Uterus (tissue), 4 donors: ENCODE results near the gene LMBR1L. TPM values are rescaled to one million over a fixed set of nuclear protein-coding genes. Genes with fewer than 3 reads are reported as not detected.

ENCODE experiments used
- DNase-seq, 2 donors: peaks; one replicate each; pipeline ENCODE4 v3.0.0-alpha.2; 2019 to 2020
- H3K27ac ChIP-seq, 2 donors: fragments of 200-600 bp; sonication (generic); 1 replicate in 1 of 2; 2 replicates in 1 of 2; pipeline ENCODE4 v1.5.1; 2016 to 2018
- H3K27me3 ChIP-seq, 2 donors: fragments of 200-600 bp; sonication (generic); one replicate each; pipeline ENCODE4 v1.5.1; 2018 to 2019; ENCODE audit warnings: control low read depth in 1 of 2
- H3K36me3 ChIP-seq, 2 donors: fragments of 200-600 bp; sonication (generic); one replicate each; pipeline ENCODE4 v1.5.1; 2019; ENCODE audit warnings: control low read depth in 1 of 2
- H3K4me1 ChIP-seq, 2 donors: fragments of 200-600 bp; sonication (generic); one replicate each; pipeline ENCODE4 v1.5.1; 2018 to 2019; ENCODE audit warnings: control low read depth in 1 of 2
- H3K4me3 ChIP-seq, 2 donors: fragments of 200-600 bp; sonication (generic); 1 replicate in 1 of 2; 2 replicates in 1 of 2; pipeline ENCODE4 v1.5.1; 2018 to 2019; ENCODE audit warnings: mild to moderate bottlenecking in 1 of 2
- H3K9me3 ChIP-seq, 2 donors: fragments of 200-600 bp; sonication (generic); one replicate each; pipeline ENCODE4 v1.5.1; 2019; ENCODE audit warnings: control low read depth in 1 of 2
- CTCF ChIP-seq, 4 experiments: fragments of 200-600 bp in 2 of 4; fragments of 450-650 bp in 2 of 4; sonication (generic) in 2 of 4; IDR thresholded peaks; one replicate each; pipeline ENCODE4 v1.5.1; 2016 to 2019; ENCODE audit warnings: antibody characterized with exemption in 4 of 4, mild to moderate bottlenecking in 2 of 4, moderate library complexity in 1 of 4
- POLR2A ChIP-seq, 2 donors: fragments of 450-650 bp; IDR thresholded peaks; one replicate each; pipeline ENCODE4 v1.6.1; 2016; ENCODE audit warnings: antibody characterized with exemption in 2 of 2, mild to moderate bottlenecking in 1 of 2, moderate library complexity in 1 of 2
- intact Hi-C: fragments of 100-400 bp; cut with DNase I; formaldehyde crosslinking; loops from one replicate; pipeline ENCODE4 v1.15.1; 2023; ENCODE audit warnings: low total_unique reads
- total RNA-seq, 4 donors: library from RNA; depleted of rRNA in 3 of 4; stranded (reverse); fragments of >200 nt in 3 of 4; gene quantifications; one replicate each; pipeline versions ENCODE4 v1.1.0 to v1.2.4, GENCODE V29; 2014 to 2023
- donor health status: DM: yes; HTN: yes; CAD: no.

The LMBR1L gene
- total RNA-seq, 4 donors from 2014 or later: 22.1 to 114 (median 43.2) TPM

- Histone ChIP-seq H3K9me3 (no peaks in the 10 kb centered on the region), H3K4me3 (no peak overlapping the region), H3K36me3 (peaks cover 0 to 3% of the 10 kb centered on the region in 2 donors), H3K27ac (no peak overlapping the region), H3K4me1 (peaks cover 0 to 9% of the 10 kb centered on the region in 2 donors), H3K27me3 (no peaks in the 10 kb centered on the region)
- intact Hi-C loops: no loop called here
- DNase-seq: peak in 1 of 2 donors; percentile 11
- TF ChIP-seq POLR2A (IDR thresholded peaks at IDR 0.05): no peak
- TF ChIP-seq CTCF (IDR thresholded peaks at IDR 0.05): no peak
Measured at GRCh38 chr12:49051777-49052438, 58.7 kb downstream of the LMBR1L start.

- TF ChIP-seq POLR2A (IDR thresholded peaks at IDR 0.05): no peak
- TF ChIP-seq CTCF (IDR thresholded peaks at IDR 0.05): no peak
- Histone ChIP-seq H3K27ac (no peak overlapping the region), H3K36me3 (peaks cover 0 to 3% of the 10 kb centered on the region in 2 donors), H3K4me1 (peaks cover 0 to 9% of the 10 kb centered on the region in 2 donors), H3K27me3 (no peaks in the 10 kb centered on the region), H3K9me3 (no peaks in the 10 kb centered on the region), H3K4me3 (no peak overlapping the region)
- intact Hi-C loops: no loop called here
- no peak for DNase-seq
Measured at GRCh38 chr12:49051373-49051764, 59.3 kb downstream of the LMBR1L start.

GRCh38 chr12:49050507-49051372 lies 59.9 kb downstream of the LMBR1L start:
- DNase-seq: peak in 1 of 2 donors; percentile 12
- Histone ChIP-seq H3K36me3 (peaks cover 0 to 3% of the 10 kb centered on the region in 2 donors), H3K27me3 (no peaks in the 10 kb centered on the region), H3K9me3 (no peaks in the 10 kb centered on the region), H3K4me1 (peaks cover 0 to 6% of the 10 kb centered on the region in 2 donors), H3K27ac (no peak overlapping the region), H3K4me3 (no peak overlapping the region)
- intact Hi-C loops: no loop called here
- no peak for TF ChIP-seq POLR2A (IDR thresholded peaks at IDR 0.05)
- TF ChIP-seq CTCF (IDR thresholded peaks at IDR 0.05): no peak

DNA sequence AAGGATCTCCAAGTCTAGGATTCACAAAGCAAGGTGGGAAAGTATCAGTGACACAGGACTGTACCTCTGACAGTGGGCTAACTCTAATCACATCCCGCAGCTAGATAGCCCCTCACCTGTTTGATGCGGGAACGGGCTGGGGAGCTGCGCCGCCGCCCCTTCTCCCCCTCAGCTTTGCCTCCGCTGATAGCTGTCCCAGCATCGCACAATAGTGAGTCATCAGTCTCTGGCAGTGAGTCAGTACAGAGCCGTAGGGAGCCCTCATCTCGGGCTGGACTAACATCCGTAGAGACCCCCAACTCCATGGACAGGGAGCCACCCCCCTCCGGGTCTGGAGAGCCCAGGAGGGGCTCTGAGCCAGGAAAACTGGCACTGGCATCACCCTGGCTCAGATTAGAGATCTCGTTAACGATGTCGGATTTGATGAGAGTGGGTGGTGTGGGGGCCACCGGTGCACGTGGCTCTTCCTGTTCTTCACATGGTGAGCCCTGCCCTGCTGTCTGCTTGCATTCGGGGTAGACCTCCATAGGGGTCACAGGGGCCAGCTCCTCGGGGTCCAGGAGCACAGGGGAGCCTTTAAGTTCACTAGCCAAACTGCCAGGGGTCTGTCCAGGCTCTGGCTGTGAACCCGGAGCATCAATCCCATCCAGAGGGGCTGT lies 61.0 kb downstream of the LMBR1L start:
- DNase-seq: peak in 1 of 2 donors; percentile 50
- Histone ChIP-seq H3K4me3 (no peak overlapping the region), H3K27ac (no peak overlapping the region), H3K27me3 (no peaks in the 10 kb centered on the region), H3K9me3 (no peaks in the 10 kb centered on the region), H3K4me1 (no peaks in the 10 kb centered on the region), H3K36me3 (peaks cover 0 to 3% of the 10 kb centered on the region in 2 donors)
- intact Hi-C loops: no loop called here
- TF ChIP-seq CTCF (IDR thresholded peaks at IDR 0.05) (no peak), POLR2A (IDR thresholded peaks at IDR 0.05) (no peak)
